Coronary artery (tissue), 2 donors: ENCODE results near the gene ZEB2.

ENCODE experiments used
- DNase-seq: peaks from one replicate; pipeline ENCODE4 v3.0.0-alpha.2; 2017; ENCODE audit warnings: low spot score
- H3K27ac ChIP-seq, 2 donors: fragments of 200-600 bp; sonication (generic); one replicate each; pipeline ENCODE4 v1.5.1; 2016 to 2019
- H3K4me3 ChIP-seq: fragments of 200-600 bp; sonication (generic); 2 replicates; pipeline ENCODE4 v1.5.1; 2016; ENCODE audit warnings: mild to moderate bottlenecking, moderate library complexity
- CTCF ChIP-seq: fragments of 200-600 bp; sonication (generic); IDR thresholded peaks from one replicate; pipeline ENCODE4 v1.5.1; 2019; ENCODE audit warnings: antibody characterized with exemption

The ZEB2 gene

GRCh38 chr2:144503242-144503641, 16.7 kb downstream of the ZEB2 start:
- no peak for TF ChIP-seq CTCF
- Histone ChIP-seq H3K4me3 (peak overlapping the region; percentile 29), H3K27ac (peak overlapping the region; percentile 83 to 93)
- no peak for DNase-seq

- Histone ChIP-seq H3K27ac (peak overlapping the region; percentile 43 to 93), H3K4me3 (no peak overlapping the region)
- TF ChIP-seq CTCF: no peak
- DNase-seq: no peak
Measured at GRCh38 chr2:144502369-144502768, 17.6 kb downstream of the ZEB2 start.

GRCh38 chr2:144501627-144502026, 18.3 kb downstream of the ZEB2 start:
- Histone ChIP-seq H3K27ac (peak overlapping the region; percentile 43 to 93), H3K4me3 (no peak overlapping the region)
- DNase-seq: no peak

GRCh38 chr2:144501118-144501517, 18.8 kb downstream of the ZEB2 start:
- DNase-seq: no peak
- no peak overlapping the region for H3K4me3 ChIP-seq
- H3K27ac ChIP-seq: peak overlapping the region; percentile 43 to 93
- no peak for TF ChIP-seq CTCF

More at GRCh38 chr2:144501627-144502026, 18.3 kb downstream of the ZEB2 start:
- no peak for TF ChIP-seq CTCF

- no peak for TF ChIP-seq CTCF
- Histone ChIP-seq H3K4me3 (no peak overlapping the region), H3K27ac (peak overlapping the region; percentile 43 to 93)
- no peak for DNase-seq
Measured at GRCh38 chr2:144500563-144500962, 19.4 kb downstream of the ZEB2 start.

- TF ChIP-seq CTCF: no peak
- DNase-seq: no peak
- Histone ChIP-seq H3K27ac (peak overlapping the region; percentile 45 to 59), H3K4me3 (peak overlapping the region; percentile 12)
Measured at GRCh38 chr2:144498277-144498676, 21.6 kb downstream of the ZEB2 start.

- H3K4me3 ChIP-seq: peak overlapping the region; percentile 38
- no peak for TF ChIP-seq CTCF
- H3K27ac ChIP-seq: peak overlapping the region; percentile 50 to 76
- DNase-seq: no peak
Measured at GRCh38 chr2:144496977-144497598, 22.8 kb downstream of the ZEB2 start.
